HG03521 (cell line): ENCODE results near the gene SH3BP1.

Source experiments
- ATAC-seq: cut with Tn5 transposase; IDR thresholded peaks from one replicate; pipeline ENCODE4 v1.9.1; 2021; ENCODE audit warnings: mild to moderate bottlenecking, moderate library complexity; ENCODE audit not compliant: unreplicated experiment

SH3BP1 gene

GRCh38 chr22:37703906-37704305 is 64.4 kb downstream of the SH3BP1 start:
- ATAC-seq = no peak

GRCh38 chr22:37704645-37705044 is 65.2 kb downstream of the SH3BP1 start:
- no peak for ATAC-seq

- no peak for ATAC-seq
Observed at GRCh38 chr22:37705205-37705604, 65.7 kb downstream of the SH3BP1 start.
